IgD-negative memory B cell (primary cell): ENCODE data around the gene ARHGEF1. TPM values are rescaled to one million over a fixed set of nuclear protein-coding genes. Genes with fewer than 3 reads are reported as not detected.

Experiments
- H3K27ac Mint-ChIP-seq, 3 donors: one replicate each; pipeline ENCODE4 v1.8.0; 2020 to 2022; ENCODE audit warnings: mild to moderate bottlenecking in 3 of 3, mixed read lengths in 3 of 3, moderate library complexity in 1 of 3
- H3K27me3 Mint-ChIP-seq: one replicate; pipeline ENCODE4 v1.8.0; 2021; ENCODE audit warnings: mixed read lengths
- H3K36me3 Mint-ChIP-seq: one replicate; pipeline ENCODE4 v1.8.0; 2020; ENCODE audit warnings: mild to moderate bottlenecking, mixed read lengths
- H3K4me1 Mint-ChIP-seq, 3 donors: one replicate each; pipeline ENCODE4 v1.8.0; 2020 to 2022; ENCODE audit warnings: mixed read lengths in 3 of 3, mild to moderate bottlenecking in 1 of 3
- H3K4me3 Mint-ChIP-seq, 4 donors: one replicate each; pipeline ENCODE4 v1.8.0; 2020 to 2022; ENCODE audit warnings: mild to moderate bottlenecking in 4 of 4, mixed read lengths in 4 of 4, moderate library complexity in 3 of 4
- H3K9me3 Mint-ChIP-seq, 3 donors: one replicate each; pipeline ENCODE4 v1.8.0; 2020 to 2021; ENCODE audit warnings: mixed read lengths in 3 of 3, mild to moderate bottlenecking in 1 of 3
- polyA plus RNA-seq: library from polyadenylated mRNA; unstranded; fragments of 300-500 nt; fragmentation: Illumina TruSeq; gene quantifications from one replicate; pipeline ENCODE4 v1.2.3, GENCODE V29; 2021

The ARHGEF1 gene
- polyA plus RNA-seq, 1 donor from 2014 or later = 203 TPM

- H3K27me3 Mint-ChIP-seq = peaks cover 13% of the 10 kb centered on the region
- H3K36me3 Mint-ChIP-seq = no peaks in the 10 kb centered on the region
- peak overlapping the region in 1 of 3 donors; percentile 62 for H3K27ac Mint-ChIP-seq
- no peaks in the 10 kb centered on the region for H3K9me3 Mint-ChIP-seq
- peak overlapping the region in 3 of 4 donors; percentile 42 to 55 (median 43) for H3K4me3 Mint-ChIP-seq
- peaks cover 5 to 16% (median 12%) of the 10 kb centered on the region in 3 donors for H3K4me1 Mint-ChIP-seq
Measured at GRCh38 chr19:41921577-41922576, 38.9 kb downstream of the ARHGEF1 start.

GRCh38 chr19:41922585-41922984 lies 39.6 kb downstream of the ARHGEF1 start:
- Mint-ChIP-seq H3K27me3 (peaks cover 13% of the 10 kb centered on the region), H3K4me3 (no peak overlapping the region), H3K27ac (peak overlapping the region in 1 of 3 donors; percentile 62), H3K4me1 (peaks cover 5 to 16% (median 12%) of the 10 kb centered on the region in 3 donors), H3K9me3 (no peaks in the 10 kb centered on the region), H3K36me3 (no peaks in the 10 kb centered on the region)

GRCh38 chr19:41923045-41923788 lies 40.2 kb downstream of the ARHGEF1 start:
- peak overlapping the region in 1 of 3 donors; percentile 17 for H3K27ac Mint-ChIP-seq
- no peaks in the 10 kb centered on the region for H3K36me3 Mint-ChIP-seq
- H3K4me3 Mint-ChIP-seq = peak overlapping the region in 2 of 4 donors; percentile 50 to 80
- no peaks in the 10 kb centered on the region for H3K9me3 Mint-ChIP-seq
- H3K4me1 Mint-ChIP-seq = peaks cover 5 to 16% (median 12%) of the 10 kb centered on the region in 3 donors
- peaks cover 13% of the 10 kb centered on the region for H3K27me3 Mint-ChIP-seq

- H3K4me1 Mint-ChIP-seq = peaks cover 5 to 23% (median 18%) of the 10 kb centered on the region in 3 donors
- peaks cover 16% of the 10 kb centered on the region for H3K27me3 Mint-ChIP-seq
- no peaks in the 10 kb centered on the region for H3K36me3 Mint-ChIP-seq
- no peak overlapping the region for H3K27ac Mint-ChIP-seq
- peak overlapping the region in 1 of 4 donors; percentile 24 for H3K4me3 Mint-ChIP-seq
- no peaks in the 10 kb centered on the region for H3K9me3 Mint-ChIP-seq
Measured at GRCh38 chr19:41924151-41925145, 41.5 kb downstream of the ARHGEF1 start.

GRCh38 chr19:41925208-41926003 lies 42.4 kb downstream of the ARHGEF1 start:
- no peak overlapping the region for H3K4me3 Mint-ChIP-seq

GRCh38 chr19:41926028-41926762 lies 43.2 kb downstream of the ARHGEF1 start:
- H3K27ac Mint-ChIP-seq = no peak overlapping the region
- H3K4me1 Mint-ChIP-seq = peaks cover 18 to 32% (median 31%) of the 10 kb centered on the region in 3 donors
- no peak overlapping the region for H3K4me3 Mint-ChIP-seq
- no peaks in the 10 kb centered on the region for H3K9me3 Mint-ChIP-seq
- H3K36me3 Mint-ChIP-seq = no peaks in the 10 kb centered on the region
- peaks cover 24% of the 10 kb centered on the region for H3K27me3 Mint-ChIP-seq

More at GRCh38 chr19:41925208-41926003, 42.4 kb downstream of the ARHGEF1 start:
- Mint-ChIP-seq H3K9me3 (no peaks in the 10 kb centered on the region), H3K27me3 (peaks cover 25% of the 10 kb centered on the region), H3K36me3 (no peaks in the 10 kb centered on the region), H3K4me1 (peaks cover 12 to 31% (median 26%) of the 10 kb centered on the region in 3 donors), H3K27ac (no peak overlapping the region)

- H3K4me3 Mint-ChIP-seq = no peak overlapping the region
- H3K36me3 Mint-ChIP-seq = no peaks in the 10 kb centered on the region
- peaks cover 20% of the 10 kb centered on the region for H3K27me3 Mint-ChIP-seq
- no peaks in the 10 kb centered on the region for H3K9me3 Mint-ChIP-seq
- no peak overlapping the region for H3K27ac Mint-ChIP-seq
- H3K4me1 Mint-ChIP-seq = peaks cover 19 to 33% (median 31%) of the 10 kb centered on the region in 3 donors
Measured at GRCh38 chr19:41926763-41927496, 43.9 kb downstream of the ARHGEF1 start.

- Mint-ChIP-seq H3K9me3 (no peaks in the 10 kb centered on the region), H3K4me3 (peak overlapping the region in 3 of 4 donors; percentile 81 to 89 (median 83)), H3K4me1 (peaks cover 19 to 32% (median 27%) of the 10 kb centered on the region in 3 donors), H3K27ac (no peak overlapping the region), H3K36me3 (no peaks in the 10 kb centered on the region), H3K27me3 (peaks cover 15% of the 10 kb centered on the region)
Measured at GRCh38 chr19:41927497-41928192, 44.7 kb downstream of the ARHGEF1 start.

- no peaks in the 10 kb centered on the region for H3K9me3 Mint-ChIP-seq
- peak within 1 kb of the TSS; percentile 66 to 97 (median 92) for H3K4me3 Mint-ChIP-seq
- no peaks in the 10 kb centered on the region for H3K36me3 Mint-ChIP-seq
- H3K4me1 Mint-ChIP-seq = peaks cover 16 to 31% (median 24%) of the 10 kb centered on the region in 3 donors
- peak within 1 kb of the TSS in 2 of 3 donors; percentile 36 to 81 for H3K27ac Mint-ChIP-seq
- peaks cover 14% of the 10 kb centered on the region for H3K27me3 Mint-ChIP-seq
Measured at GRCh38 chr19:41928221-41928683, 45.3 kb downstream of the ARHGEF1 start, which contains the start of gene ERFL. Gene ERFL, minus strand, starts transcription at chr19:41928449. Its CDS starts 15,530 bp downstream, at chr19:41912919.

- peak overlapping the region; percentile 66 to 97 (median 92) for H3K4me3 Mint-ChIP-seq
- peaks cover 11% of the 10 kb centered on the region for H3K27me3 Mint-ChIP-seq
- no peaks in the 10 kb centered on the region for H3K36me3 Mint-ChIP-seq
- H3K27ac Mint-ChIP-seq = peak overlapping the region in 2 of 3 donors; percentile 36 to 81
- H3K4me1 Mint-ChIP-seq = peaks cover 18 to 34% (median 26%) of the 10 kb centered on the region in 3 donors
- H3K9me3 Mint-ChIP-seq = no peaks in the 10 kb centered on the region
Measured at GRCh38 chr19:41928754-41929535, 46.0 kb downstream of the ARHGEF1 start.

- H3K27me3 Mint-ChIP-seq = peaks cover 11% of the 10 kb centered on the region
- no peaks in the 10 kb centered on the region for H3K9me3 Mint-ChIP-seq
- no peaks in the 10 kb centered on the region for H3K36me3 Mint-ChIP-seq
- peaks cover 18 to 36% (median 31%) of the 10 kb centered on the region in 3 donors for H3K4me1 Mint-ChIP-seq
- H3K27ac Mint-ChIP-seq = peak overlapping the region in 2 of 3 donors; percentile 23 to 86
- H3K4me3 Mint-ChIP-seq = peak overlapping the region in 3 of 4 donors; percentile 48 to 97 (median 66)
Measured at GRCh38 chr19:41929536-41930071, 46.6 kb downstream of the ARHGEF1 start.
